Kidney epithelial cell (primary cell): ENCODE measurements around the gene RERE. TPM values are rescaled to one million over a fixed set of nuclear protein-coding genes. Genes with fewer than 3 reads are reported as not detected.

Experiments
- DNase-seq: peaks from one replicate; pipeline ENCODE4 v3.0.0-alpha.2; 2010; ENCODE audit warnings: low read depth
- H3K27me3 ChIP-seq: 2 replicates; pipeline ENCODE4 v1.6.0; 2011; ENCODE audit warnings: low read length; ENCODE audit not compliant: control insufficient read depth, insufficient read depth
- H3K36me3 ChIP-seq: 2 replicates; pipeline ENCODE4 v1.5.1; 2011; ENCODE audit warnings: low read length; ENCODE audit not compliant: control insufficient read depth, insufficient read depth
- H3K4me3 ChIP-seq: 2 replicates; pipeline ENCODE4 v1.5.1; 2011; ENCODE audit warnings: low read depth, mild to moderate bottlenecking, control low read depth, low read length
- total RNA-seq: library from RNA; depleted of rRNA; stranded (reverse); fragments of >200 nt; gene quantifications from 2 replicates; pipeline ENCODE4 v1.2.3, GENCODE V29; 2015
- TF ChIP-seq, protein P1 (sequence below): IDR thresholded peaks from 2 replicates; pipeline ENCODE4 v1.5.1; 2011; ENCODE audit warnings: mild to moderate bottlenecking, moderate library complexity, low read length, control low read depth, inconsistent platforms; ENCODE audit not compliant: insufficient read depth, poor library complexity, severe bottlenecking

Gene RERE
- total RNA-seq, 1 donor from 2014 or later = 47.5 TPM

- TF ChIP-seq, protein P1, sequence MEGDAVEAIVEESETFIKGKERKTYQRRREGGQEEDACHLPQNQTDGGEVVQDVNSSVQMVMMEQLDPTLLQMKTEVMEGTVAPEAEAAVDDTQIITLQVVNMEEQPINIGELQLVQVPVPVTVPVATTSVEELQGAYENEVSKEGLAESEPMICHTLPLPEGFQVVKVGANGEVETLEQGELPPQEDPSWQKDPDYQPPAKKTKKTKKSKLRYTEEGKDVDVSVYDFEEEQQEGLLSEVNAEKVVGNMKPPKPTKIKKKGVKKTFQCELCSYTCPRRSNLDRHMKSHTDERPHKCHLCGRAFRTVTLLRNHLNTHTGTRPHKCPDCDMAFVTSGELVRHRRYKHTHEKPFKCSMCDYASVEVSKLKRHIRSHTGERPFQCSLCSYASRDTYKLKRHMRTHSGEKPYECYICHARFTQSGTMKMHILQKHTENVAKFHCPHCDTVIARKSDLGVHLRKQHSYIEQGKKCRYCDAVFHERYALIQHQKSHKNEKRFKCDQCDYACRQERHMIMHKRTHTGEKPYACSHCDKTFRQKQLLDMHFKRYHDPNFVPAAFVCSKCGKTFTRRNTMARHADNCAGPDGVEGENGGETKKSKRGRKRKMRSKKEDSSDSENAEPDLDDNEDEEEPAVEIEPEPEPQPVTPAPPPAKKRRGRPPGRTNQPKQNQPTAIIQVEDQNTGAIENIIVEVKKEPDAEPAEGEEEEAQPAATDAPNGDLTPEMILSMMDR = no peak
- DNase-seq = no peak
Measured at GRCh38 chr1:8529901-8530300, 287.5 kb downstream of the RERE start.

DNA sequence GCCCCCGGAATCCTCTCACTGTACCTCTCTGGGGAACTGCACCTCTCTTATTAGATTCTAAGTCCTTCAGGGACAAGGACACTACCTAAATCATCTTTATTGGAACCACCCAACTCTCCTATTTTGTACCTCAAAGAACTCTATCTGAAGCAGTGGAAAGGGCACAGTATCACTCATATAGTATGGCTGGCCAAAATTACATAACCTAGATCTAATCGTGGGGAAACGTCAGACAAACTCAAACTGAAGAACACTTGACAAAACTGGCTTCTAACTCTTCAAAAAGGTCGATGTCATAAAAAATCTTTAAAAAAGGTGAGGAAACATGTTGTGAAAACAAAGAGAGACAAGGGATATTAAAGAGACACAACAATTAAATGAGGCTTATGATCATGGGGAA is 289.5 kb downstream of the RERE start:
- DNase-seq = no peak
- Histone ChIP-seq H3K27me3 (peaks cover 2% of the 10 kb centered on the region), H3K36me3 (no peaks in the 10 kb centered on the region), H3K4me3 (no peak overlapping the region)
- TF ChIP-seq, protein P1 = no peak

More at GRCh38 chr1:8529901-8530300, 287.5 kb downstream of the RERE start:
- Histone ChIP-seq H3K27me3 (peaks cover 2% of the 10 kb centered on the region), H3K4me3 (no peak overlapping the region), H3K36me3 (no peaks in the 10 kb centered on the region)

- TF ChIP-seq, protein P1 = no peak
- Histone ChIP-seq H3K36me3 (no peaks in the 10 kb centered on the region), H3K27me3 (peaks cover 2% of the 10 kb centered on the region), H3K4me3 (peak overlapping the region; percentile 37)
- DNase-seq = peak; percentile 70
Measured at GRCh38 chr1:8525558-8526275, 291.7 kb downstream of the RERE start.

- DNase-seq = no peak
- Histone ChIP-seq H3K4me3 (peak overlapping the region; percentile 37), H3K27me3 (peaks cover 2% of the 10 kb centered on the region), H3K36me3 (no peaks in the 10 kb centered on the region)
- TF ChIP-seq, protein P1 = no peak
Measured at GRCh38 chr1:8525216-8525557, 292.3 kb downstream of the RERE start.

- no peak for DNase-seq
- TF ChIP-seq, protein P1 = no peak
- Histone ChIP-seq H3K36me3 (no peaks in the 10 kb centered on the region), H3K27me3 (peaks cover 2% of the 10 kb centered on the region), H3K4me3 (no peak overlapping the region)
Measured at GRCh38 chr1:8524627-8525157, 292.7 kb downstream of the RERE start.
